Measurements from ENCODE around the gene ZBTB38.

DNA sequence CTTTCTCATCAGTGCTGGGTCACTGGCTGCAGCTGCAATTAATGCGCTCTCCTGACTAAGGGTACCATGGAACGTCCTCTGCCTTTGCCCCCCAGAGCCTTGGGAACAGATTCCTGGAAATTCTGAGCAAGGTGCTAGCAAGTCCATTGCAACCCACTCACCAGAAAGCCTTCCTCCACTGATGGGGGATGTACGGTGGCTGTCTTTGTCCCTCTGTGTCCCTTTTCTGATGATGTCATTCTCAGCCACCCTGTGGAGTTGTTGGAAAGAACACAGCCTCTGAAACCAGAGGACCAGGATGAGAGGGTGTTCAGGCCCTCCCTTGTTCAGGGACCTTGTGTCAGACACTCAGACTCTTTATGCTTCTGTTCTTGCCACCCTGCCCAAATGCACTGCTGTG lies 38.1 kb upstream of the ZBTB38 start:
- TF ChIP-seq POLR2A (IDR thresholded peaks at IDR 0.05), result no peak
- TF ChIP-seq, protein P1, sequence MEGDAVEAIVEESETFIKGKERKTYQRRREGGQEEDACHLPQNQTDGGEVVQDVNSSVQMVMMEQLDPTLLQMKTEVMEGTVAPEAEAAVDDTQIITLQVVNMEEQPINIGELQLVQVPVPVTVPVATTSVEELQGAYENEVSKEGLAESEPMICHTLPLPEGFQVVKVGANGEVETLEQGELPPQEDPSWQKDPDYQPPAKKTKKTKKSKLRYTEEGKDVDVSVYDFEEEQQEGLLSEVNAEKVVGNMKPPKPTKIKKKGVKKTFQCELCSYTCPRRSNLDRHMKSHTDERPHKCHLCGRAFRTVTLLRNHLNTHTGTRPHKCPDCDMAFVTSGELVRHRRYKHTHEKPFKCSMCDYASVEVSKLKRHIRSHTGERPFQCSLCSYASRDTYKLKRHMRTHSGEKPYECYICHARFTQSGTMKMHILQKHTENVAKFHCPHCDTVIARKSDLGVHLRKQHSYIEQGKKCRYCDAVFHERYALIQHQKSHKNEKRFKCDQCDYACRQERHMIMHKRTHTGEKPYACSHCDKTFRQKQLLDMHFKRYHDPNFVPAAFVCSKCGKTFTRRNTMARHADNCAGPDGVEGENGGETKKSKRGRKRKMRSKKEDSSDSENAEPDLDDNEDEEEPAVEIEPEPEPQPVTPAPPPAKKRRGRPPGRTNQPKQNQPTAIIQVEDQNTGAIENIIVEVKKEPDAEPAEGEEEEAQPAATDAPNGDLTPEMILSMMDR (IDR thresholded peaks at IDR 0.05 in 4 of 5, conservative IDR thresholded peaks at IDR 0.05 in 1 of 5), result no peak
